Tibial artery (tissue), 4 donors: ENCODE data around the gene ZDHHC20.

ENCODE experiments used
- DNase-seq, 2 donors: peaks; one replicate each; pipeline ENCODE4 v3.0.0-alpha.2; 2019
- H3K27ac ChIP-seq, 2 donors: fragments of 200-600 bp; sonication (generic) in 1 of 2; 1 replicate in 1 of 2; 2 replicates in 1 of 2; pipeline ENCODE4 v1.5.1; 2018 to 2019; ENCODE audit warnings: mild to moderate bottlenecking in 1 of 2
- H3K27me3 ChIP-seq, 2 donors: fragments of 200-600 bp; sonication (generic) in 1 of 2; one replicate each; pipeline versions ENCODE4 v1.5.1 to v1.6.0; 2016 to 2019
- H3K36me3 ChIP-seq, 3 donors: fragments of 200-600 bp; sonication (generic) in 2 of 3; one replicate each; pipeline ENCODE4 v1.5.1; 2016 to 2019; ENCODE audit warnings: mild to moderate bottlenecking in 2 of 3
- H3K4me1 ChIP-seq, 4 donors: fragments of 200-600 bp; sonication (generic) in 2 of 4; 1 replicate in 3 of 4; 2 replicates in 1 of 4; pipeline ENCODE4 v1.5.1; 2016 to 2019
- H3K4me3 ChIP-seq, 2 donors: fragments of 200-600 bp; sonication (generic) in 1 of 2; 1 replicate in 1 of 2; 2 replicates in 1 of 2; pipeline ENCODE4 v1.5.1; 2018 to 2019; ENCODE audit warnings: mild to moderate bottlenecking in 2 of 2
- H3K9me3 ChIP-seq, 3 donors: fragments of 200-600 bp; sonication (generic) in 1 of 3; one replicate each; pipeline ENCODE4 v1.5.1; 2016 to 2019
- CTCF ChIP-seq, 2 experiments: fragments of 200-600 bp in 1 of 2; fragments of 450-650 bp in 1 of 2; IDR thresholded peaks; one replicate each; pipeline ENCODE4 v1.5.1; 2017 to 2019; ENCODE audit warnings: antibody characterized with exemption in 2 of 2, mild to moderate bottlenecking in 1 of 2, moderate library complexity in 1 of 2
- intact Hi-C: fragments of 100-400 bp; cut with DNase I; formaldehyde crosslinking; loops from one replicate; pipeline ENCODE4 v1.15.0; 2023; ENCODE audit warnings: low total_unique reads

ZDHHC20 gene

GRCh38 chr13:21466527-21466926, 7.4 kb upstream of the ZDHHC20 start:
- H3K4me1 ChIP-seq: no peaks in the 10 kb centered on the region
- no peaks in the 10 kb centered on the region for H3K27me3 ChIP-seq
- intact Hi-C loops: no loop called here
- H3K4me3 ChIP-seq: no peak overlapping the region
- no peak for DNase-seq
- no peak overlapping the region for H3K27ac ChIP-seq
- no peak for TF ChIP-seq CTCF (IDR thresholded peaks at IDR 0.05)
- no peaks in the 10 kb centered on the region for H3K36me3 ChIP-seq
- no peaks in the 10 kb centered on the region for H3K9me3 ChIP-seq

GRCh38 chr13:21465710-21466160, 6.6 kb upstream of the ZDHHC20 start:
- Histone ChIP-seq H3K4me3 (no peak overlapping the region), H3K27ac (no peak overlapping the region), H3K36me3 (no peaks in the 10 kb centered on the region), H3K27me3 (no peaks in the 10 kb centered on the region), H3K4me1 (no peaks in the 10 kb centered on the region), H3K9me3 (no peaks in the 10 kb centered on the region)
- intact Hi-C loops: no loop called here
- no peak for DNase-seq
- no peak for TF ChIP-seq CTCF (IDR thresholded peaks at IDR 0.05)

GRCh38 chr13:21463424-21463823, 4.3 kb upstream of the ZDHHC20 start:
- intact Hi-C loops: no loop called here
- H3K27ac ChIP-seq: no peak overlapping the region
- H3K9me3 ChIP-seq: no peaks in the 10 kb centered on the region
- TF ChIP-seq CTCF (IDR thresholded peaks at IDR 0.05): no peak
- H3K4me3 ChIP-seq: no peak overlapping the region
- DNase-seq: no peak
- peaks cover 0 to under 1% (median 0%) of the 10 kb centered on the region in 4 donors for H3K4me1 ChIP-seq
- no peaks in the 10 kb centered on the region for H3K27me3 ChIP-seq
- H3K36me3 ChIP-seq: no peaks in the 10 kb centered on the region

GRCh38 chr13:21461131-21461530, 2.0 kb upstream of the ZDHHC20 start:
- H3K36me3 ChIP-seq: no peaks in the 10 kb centered on the region
- intact Hi-C loops: no loop called here
- peaks cover 0 to 16% (median 7%) of the 10 kb centered on the region in 4 donors for H3K4me1 ChIP-seq

GRCh38 chr13:21458451-21458812, 671 bp downstream of the ZDHHC20 start:
- H3K4me3 ChIP-seq: peak overlapping the region; percentile 74 to 87
- no peak for DNase-seq
- H3K27ac ChIP-seq: peak overlapping the region; percentile 81 to 83
- H3K27me3 ChIP-seq: no peaks in the 10 kb centered on the region
- H3K9me3 ChIP-seq: no peaks in the 10 kb centered on the region
- intact Hi-C loops: no loop called here
- H3K4me1 ChIP-seq: peaks cover 0 to 16% (median 7%) of the 10 kb centered on the region in 4 donors
- no peak for TF ChIP-seq CTCF (IDR thresholded peaks at IDR 0.05)
- H3K36me3 ChIP-seq: no peaks in the 10 kb centered on the region

More at GRCh38 chr13:21461131-21461530, 2.0 kb upstream of the ZDHHC20 start:
- Histone ChIP-seq H3K27ac (no peak overlapping the region), H3K9me3 (no peaks in the 10 kb centered on the region), H3K27me3 (no peaks in the 10 kb centered on the region), H3K4me3 (no peak overlapping the region)
- no peak for DNase-seq
- TF ChIP-seq CTCF (IDR thresholded peaks at IDR 0.05): no peak
